IMR-90 (cell line): ENCODE results near the gene OGFOD3.

Source experiments
- BHLHE40 ChIP-seq: fragments of 150-350 bp; IDR thresholded peaks from 2 replicates; pipeline ENCODE4 v1.6.1; 2016; ENCODE audit warnings: mild to moderate bottlenecking, low read depth, low read length
- CEBPB ChIP-seq: IDR thresholded peaks from 2 replicates; pipeline ENCODE4 v1.6.1; 2012; ENCODE audit warnings: low read depth, low read length, improper control_type of control experiment
- CHD1 ChIP-seq: IDR thresholded peaks from 2 replicates; pipeline ENCODE4 v1.6.1; 2012; ENCODE audit warnings: low read depth, low read length, improper control_type of control experiment
- MAFK ChIP-seq: IDR thresholded peaks from 2 replicates; pipeline ENCODE4 v1.6.1; 2012; ENCODE audit warnings: low read depth, low read length, improper control_type of control experiment
- MXI1 ChIP-seq: IDR thresholded peaks from 2 replicates; pipeline ENCODE4 v1.6.1; 2012; ENCODE audit warnings: low read depth, mild to moderate bottlenecking, low read length, moderate library complexity, borderline replicate concordance
- POLR2A ChIP-seq: IDR thresholded peaks from 2 replicates; pipeline ENCODE4 v1.6.1; 2012; ENCODE audit warnings: mild to moderate bottlenecking, low read depth, low read length
- RAD21 ChIP-seq: IDR thresholded peaks from 2 replicates; pipeline ENCODE4 v1.6.1; 2012; ENCODE audit warnings: low read length, improper control_type of control experiment
- SMC3 ChIP-seq: fragments of 150-350 bp; IDR thresholded peaks from 2 replicates; pipeline ENCODE4 v1.6.1; 2016; ENCODE audit warnings: low read depth, mild to moderate bottlenecking, antibody characterized with exemption, low read length, moderate library complexity
- TF ChIP-seq, protein P1 (sequence below): conservative IDR thresholded peaks from 2 replicates; pipeline ENCODE4 v1.5.1; 2012; ENCODE audit warnings: mild to moderate bottlenecking, low read depth, low read length, improper control_type of control experiment
- TF ChIP-seq, protein P2 (sequence below): fragments of 150-350 bp; IDR thresholded peaks from 2 replicates; pipeline ENCODE4 v1.6.1; 2017; ENCODE audit warnings: mild to moderate bottlenecking, antibody characterized with exemption, low read length, low read depth

DNA sequence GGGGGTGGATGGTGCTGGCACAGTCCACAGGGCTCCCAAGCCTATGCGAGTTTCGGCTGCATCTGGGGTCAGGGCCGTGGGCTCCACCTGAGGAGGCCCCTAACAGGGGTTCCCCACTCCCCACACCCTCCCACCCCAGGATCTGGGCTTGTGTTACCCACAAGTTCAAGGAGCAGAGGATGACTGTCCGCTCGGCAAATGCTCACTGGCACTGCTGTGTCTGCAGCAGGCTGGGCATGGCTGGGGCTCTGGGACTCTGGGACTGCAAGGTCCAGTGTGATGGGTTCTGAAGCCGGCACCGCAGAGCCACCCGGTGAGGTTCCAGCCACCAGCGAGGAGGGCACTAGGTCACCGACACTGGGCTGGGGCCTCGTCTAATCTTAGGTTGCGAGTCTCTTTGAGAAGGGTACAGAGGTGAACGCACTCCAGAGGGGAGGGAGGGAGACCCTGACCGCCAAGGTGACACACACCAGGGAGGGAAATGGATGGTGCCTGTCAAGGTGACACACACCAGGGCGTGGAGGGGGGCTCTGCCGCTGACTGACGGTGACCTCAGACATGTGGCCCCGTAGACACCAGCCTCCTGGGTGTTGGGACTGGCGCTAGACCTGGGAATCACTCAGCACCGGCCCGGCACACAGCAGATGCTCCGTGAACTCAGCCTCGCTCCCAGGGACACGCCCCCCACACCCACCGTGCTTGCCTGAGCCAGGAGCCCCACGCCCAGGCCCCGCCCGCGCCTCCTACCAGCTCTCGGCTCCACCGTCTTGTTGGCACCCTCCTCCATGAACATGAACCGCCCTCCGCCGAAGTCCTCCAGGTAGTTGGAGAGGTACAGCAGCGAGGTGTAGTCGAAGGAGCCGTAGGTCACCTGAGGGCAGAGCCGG is 20.7 kb downstream of the OGFOD3 start:
- TF ChIP-seq, protein P1, sequence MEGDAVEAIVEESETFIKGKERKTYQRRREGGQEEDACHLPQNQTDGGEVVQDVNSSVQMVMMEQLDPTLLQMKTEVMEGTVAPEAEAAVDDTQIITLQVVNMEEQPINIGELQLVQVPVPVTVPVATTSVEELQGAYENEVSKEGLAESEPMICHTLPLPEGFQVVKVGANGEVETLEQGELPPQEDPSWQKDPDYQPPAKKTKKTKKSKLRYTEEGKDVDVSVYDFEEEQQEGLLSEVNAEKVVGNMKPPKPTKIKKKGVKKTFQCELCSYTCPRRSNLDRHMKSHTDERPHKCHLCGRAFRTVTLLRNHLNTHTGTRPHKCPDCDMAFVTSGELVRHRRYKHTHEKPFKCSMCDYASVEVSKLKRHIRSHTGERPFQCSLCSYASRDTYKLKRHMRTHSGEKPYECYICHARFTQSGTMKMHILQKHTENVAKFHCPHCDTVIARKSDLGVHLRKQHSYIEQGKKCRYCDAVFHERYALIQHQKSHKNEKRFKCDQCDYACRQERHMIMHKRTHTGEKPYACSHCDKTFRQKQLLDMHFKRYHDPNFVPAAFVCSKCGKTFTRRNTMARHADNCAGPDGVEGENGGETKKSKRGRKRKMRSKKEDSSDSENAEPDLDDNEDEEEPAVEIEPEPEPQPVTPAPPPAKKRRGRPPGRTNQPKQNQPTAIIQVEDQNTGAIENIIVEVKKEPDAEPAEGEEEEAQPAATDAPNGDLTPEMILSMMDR: no peak
- TF ChIP-seq MAFK: no peak
- no peak for TF ChIP-seq POLR2A
- TF ChIP-seq MXI1: no peak
- TF ChIP-seq, protein P2, sequence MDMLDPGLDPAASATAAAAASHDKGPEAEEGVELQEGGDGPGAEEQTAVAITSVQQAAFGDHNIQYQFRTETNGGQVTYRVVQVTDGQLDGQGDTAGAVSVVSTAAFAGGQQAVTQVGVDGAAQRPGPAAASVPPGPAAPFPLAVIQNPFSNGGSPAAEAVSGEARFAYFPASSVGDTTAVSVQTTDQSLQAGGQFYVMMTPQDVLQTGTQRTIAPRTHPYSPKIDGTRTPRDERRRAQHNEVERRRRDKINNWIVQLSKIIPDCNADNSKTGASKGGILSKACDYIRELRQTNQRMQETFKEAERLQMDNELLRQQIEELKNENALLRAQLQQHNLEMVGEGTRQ: no peak
- TF ChIP-seq CEBPB: no peak
- no peak for TF ChIP-seq SMC3
- TF ChIP-seq BHLHE40: no peak
- no peak for TF ChIP-seq RAD21
- TF ChIP-seq CHD1: no peak
